GM12878 (cell line): ENCODE measurements around the gene FOXK2. TPM values are rescaled to one million over a fixed set of nuclear protein-coding genes. Genes with fewer than 3 reads are reported as not detected.
A peak's percentile ranks its signal among the peaks of the same experiment; 100 is the strongest.
"Not testable (repeated sequence)": the region's sequence is repeated elsewhere in the genome, so short reads cannot be mapped to it uniquely, and the experiment has no call there.

Experiments used
- ATAC-seq: fragments of 200-7000 bp; cut with Tn5 transposase; 3 replicates; pipeline ENCODE4 v1.9.1; 2020; ENCODE audit warnings: mild to moderate bottlenecking, moderate library complexity
- BruUV-seq: library from RNA; stranded (reverse); fragments of 400-500 nt; replicated peaks from 2 replicates; lab custom pipeline; 2021; lab: Mats Ljungman, UMichigan
- CTCF ChIA-PET: fragments of 300-600 bp; sonication (Branson Sonifier 250); formaldehyde crosslinking; extraction: SDS; loops from one replicate; lab custom pipeline; 2021; ENCODE audit warnings: inconsistent platforms; lab: Yijun Ruan, JAX
- POLR2A ChIA-PET: fragments of 350-600 bp; formaldehyde crosslinking; extraction: SDS; loops from one replicate; lab custom pipeline; 2021; ENCODE audit warnings: inconsistent platforms; lab: Charles Lee
- RAD21 ChIA-PET: fragments of 300-600 bp; sonication (Branson Sonifier 250); formaldehyde crosslinking; loops from one replicate; lab custom pipeline; 2023; ENCODE audit warnings: antibody characterized with exemption; ENCODE audit not compliant: unreplicated experiment; lab: Charles Lee
- SMC1A ChIA-PET: fragments of 300-600 bp; sonication (Branson Sonifier 250); formaldehyde crosslinking; loops from one replicate; lab custom pipeline; 2023; ENCODE audit not compliant: unreplicated experiment, uncharacterized antibody; lab: Charles Lee
- DNase-seq: peaks from one replicate; pipeline ENCODE4 v3.0.0-alpha.2; 2011; ENCODE audit warnings: low read depth, low spot score
- FAIRE-seq: peaks from 3 replicates; lab custom pipeline; 2011; peaks lifted over from hg19 to GRCh38; lab: Jason Lieb, UNC
- H2AFZ ChIP-seq: 2 replicates; pipeline ENCODE4 v1.6.0; 2011; ENCODE audit warnings: low read depth, low read length, control low read depth; ENCODE audit not compliant: control insufficient read depth
- H3K27ac ChIP-seq: 2 replicates; pipeline ENCODE4 v1.5.1; 2011; ENCODE audit warnings: control low read depth; ENCODE audit not compliant: control insufficient read depth, insufficient read depth
- H3K27me3 ChIP-seq, 2 experiments: replicated peaks in 1 of 2; 2 replicates each; pipeline versions ENCODE4 v1.6.0 to v1.6.1; 2011; ENCODE audit warnings: low read length in 1 of 2; ENCODE audit not compliant: control insufficient read depth in 2 of 2, insufficient read depth in 2 of 2
- H3K36me3 ChIP-seq, 2 experiments: 2 replicates each; pipeline ENCODE4 v1.5.1; 2011; ENCODE audit warnings: low read length in 1 of 2; ENCODE audit not compliant: control insufficient read depth in 2 of 2, insufficient read depth in 2 of 2
- H3K4me1 ChIP-seq: 2 replicates; pipeline ENCODE4 v1.6.1; 2011; ENCODE audit warnings: mild to moderate bottlenecking, low read length, moderate library complexity, mixed read lengths; ENCODE audit not compliant: control insufficient read depth, insufficient read depth
- H3K4me2 ChIP-seq: 2 replicates; pipeline ENCODE4 v1.6.0; 2011; ENCODE audit warnings: control low read depth; ENCODE audit not compliant: control insufficient read depth, insufficient read depth
- H3K4me3 ChIP-seq: fragments of 200-600 bp; sonication (generic); 2 replicates; pipeline ENCODE4 v1.5.1; 2016
- H3K79me2 ChIP-seq: 2 replicates; pipeline ENCODE4 v1.6.0; 2011; ENCODE audit warnings: low read length; ENCODE audit not compliant: control insufficient read depth, insufficient read depth
- H3K9ac ChIP-seq: 2 replicates; pipeline ENCODE4 v1.8.0; 2011; ENCODE audit warnings: low read length, control low read depth, mixed read lengths; ENCODE audit not compliant: control insufficient read depth, insufficient read depth
- H3K9me3 ChIP-seq: replicated peaks from 3 replicates; pipeline ENCODE4 v1.5.1; 2011; ENCODE audit warnings: mild to moderate bottlenecking, low read length; ENCODE audit not compliant: control insufficient read depth, insufficient read depth
- H4K20me1 ChIP-seq: 2 replicates; pipeline ENCODE4 v1.6.0; 2011; ENCODE audit not compliant: control insufficient read depth, insufficient read depth
- ATF7 ChIP-seq: fragments of 450-650 bp; IDR thresholded peaks from 2 replicates; pipeline ENCODE4 v1.6.1; 2016; ENCODE audit warnings: low read depth, mild to moderate bottlenecking
- CEBPB ChIP-seq, 2 experiments: fragments of 150-350 bp in 1 of 2; IDR thresholded peaks; 2 replicates each; pipeline ENCODE4 v1.6.1; 2012 to 2014; ENCODE audit warnings: low read depth in 2 of 2, low read length in 2 of 2, borderline replicate concordance in 1 of 2, inconsistent platforms in 1 of 2
- MYB ChIP-seq: fragments of 150-350 bp; IDR thresholded peaks from 2 replicates; pipeline ENCODE4 v1.6.1; 2014; ENCODE audit warnings: mild to moderate bottlenecking, low read depth, low read length, borderline replicate concordance
- MYC ChIP-seq: IDR thresholded peaks from 2 replicates; pipeline ENCODE4 v1.6.1; 2011; ENCODE audit warnings: mild to moderate bottlenecking, low read length, moderate library complexity, inconsistent platforms; ENCODE audit not compliant: insufficient read depth, insufficient replicate concordance, insufficient read length, severe bottlenecking
- ZNF217 ChIP-seq: fragments of 450-650 bp; IDR thresholded peaks from 2 replicates; pipeline ENCODE4 v1.6.1; 2017; ENCODE audit warnings: antibody characterized with exemption, mild to moderate bottlenecking
- ZNF384 ChIP-seq: IDR thresholded peaks from 2 replicates; pipeline ENCODE4 v1.6.1; 2012; ENCODE audit warnings: low read depth, mild to moderate bottlenecking, low read length, improper control_type of control experiment, borderline replicate concordance
- WGBS: methylation state at CpG from one replicate; pipeline ENCODE4 v1.1.6; 2016; ENCODE audit warnings: low lambda C conversion rate; ENCODE audit not compliant: insufficient replicate concordance, insufficient coverage; ENCODE audit errors: missing lambda C conversion rate; 5-methylcytosine and 5-hydroxymethylcytosine counted together
- in situ Hi-C: fragments of 300-500 bp; cut with MboI; formaldehyde crosslinking; loops from 9 replicates; pipeline ENCODE4 v1.14.3; 2018; ENCODE audit warnings: mixed read lengths
- intact Hi-C: fragments of 100-400 bp; cut with micrococcal nuclease; formaldehyde crosslinking; loops from one replicate; pipeline ENCODE4 v1.14.2; 2022; ENCODE audit not compliant: unreplicated experiment
- polyA plus RNA-seq, 11 experiments: library from polyadenylated mRNA; depleted of rRNA in 4 of 11; unstranded in 6 of 11; stranded (reverse) in 5 of 11; fragments of >200 nt; fragmentation: Nextera tagmentation in 4 of 11; fragmentation: Illumina TruSeq in 1 of 11; extraction: Ambion mirVana in 4 of 11; extraction: Trizol in 1 of 11; gene quantifications; 1 replicate in 1 of 11; 2 replicates in 10 of 11; pipeline versions ENCODE4 v1.2.1 to v1.2.3, GENCODE V29; 2011 to 2016; ENCODE audit warnings: inconsistent platforms in 2 of 11, missing spikeins in 2 of 11, low read depth in 1 of 11
- total RNA-seq, 4 experiments: library from RNA; depleted of rRNA in 3 of 4; stranded (reverse); fragments of >200 nt in 3 of 4; fragmentation: Illumina TruSeq in 1 of 4; extraction: Trizol in 1 of 4; gene quantifications; 2 replicates each; pipeline versions ENCODE4 v1.2.1 to v1.2.3, GENCODE V29; 2013 to 2021
- TF ChIP-seq, protein P1 (sequence below): fragments of 150-350 bp; IDR thresholded peaks from 2 replicates; pipeline ENCODE4 v1.6.1; 2014; ENCODE audit warnings: mild to moderate bottlenecking, low read depth, low read length
- TF ChIP-seq, protein P2 (sequence below): fragments of 150-350 bp; IDR thresholded peaks from 2 replicates; pipeline ENCODE4 v1.6.1; 2016; ENCODE audit warnings: low read depth, low read length

The FOXK2 gene
- total and polyA plus RNA-seq, 10 of the 15 experiments (the other 5 are each of a cell fraction or from before 2014, with no cell fraction given) = 2.4 to 56.8 (median 34.4) TPM

DNA sequence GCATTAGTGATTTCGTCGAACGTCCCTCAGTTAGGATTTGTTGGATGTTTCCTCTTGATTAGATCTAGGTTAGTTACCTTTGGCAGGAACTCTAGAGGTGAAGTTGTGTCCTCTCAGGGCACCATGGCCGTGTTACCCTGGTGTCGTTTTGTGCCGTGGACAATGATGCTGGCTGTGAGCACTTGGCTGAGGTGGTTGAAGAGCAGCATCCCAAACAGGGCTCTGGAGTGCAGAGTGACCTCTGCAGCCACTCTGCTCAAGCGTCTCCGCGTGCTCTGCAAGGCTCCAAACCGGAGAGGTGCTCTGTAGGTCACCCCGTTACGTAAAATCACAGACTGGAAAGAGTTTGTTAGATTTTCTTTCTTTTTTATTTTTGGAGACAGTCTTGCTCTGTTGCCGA, 33.0 kb downstream of the FOXK2 start (continued):
- TF ChIP-seq, protein P1, sequence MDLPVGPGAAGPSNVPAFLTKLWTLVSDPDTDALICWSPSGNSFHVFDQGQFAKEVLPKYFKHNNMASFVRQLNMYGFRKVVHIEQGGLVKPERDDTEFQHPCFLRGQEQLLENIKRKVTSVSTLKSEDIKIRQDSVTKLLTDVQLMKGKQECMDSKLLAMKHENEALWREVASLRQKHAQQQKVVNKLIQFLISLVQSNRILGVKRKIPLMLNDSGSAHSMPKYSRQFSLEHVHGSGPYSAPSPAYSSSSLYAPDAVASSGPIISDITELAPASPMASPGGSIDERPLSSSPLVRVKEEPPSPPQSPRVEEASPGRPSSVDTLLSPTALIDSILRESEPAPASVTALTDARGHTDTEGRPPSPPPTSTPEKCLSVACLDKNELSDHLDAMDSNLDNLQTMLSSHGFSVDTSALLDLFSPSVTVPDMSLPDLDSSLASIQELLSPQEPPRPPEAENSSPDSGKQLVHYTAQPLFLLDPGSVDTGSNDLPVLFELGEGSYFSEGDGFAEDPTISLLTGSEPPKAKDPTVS = no peak

DNA sequence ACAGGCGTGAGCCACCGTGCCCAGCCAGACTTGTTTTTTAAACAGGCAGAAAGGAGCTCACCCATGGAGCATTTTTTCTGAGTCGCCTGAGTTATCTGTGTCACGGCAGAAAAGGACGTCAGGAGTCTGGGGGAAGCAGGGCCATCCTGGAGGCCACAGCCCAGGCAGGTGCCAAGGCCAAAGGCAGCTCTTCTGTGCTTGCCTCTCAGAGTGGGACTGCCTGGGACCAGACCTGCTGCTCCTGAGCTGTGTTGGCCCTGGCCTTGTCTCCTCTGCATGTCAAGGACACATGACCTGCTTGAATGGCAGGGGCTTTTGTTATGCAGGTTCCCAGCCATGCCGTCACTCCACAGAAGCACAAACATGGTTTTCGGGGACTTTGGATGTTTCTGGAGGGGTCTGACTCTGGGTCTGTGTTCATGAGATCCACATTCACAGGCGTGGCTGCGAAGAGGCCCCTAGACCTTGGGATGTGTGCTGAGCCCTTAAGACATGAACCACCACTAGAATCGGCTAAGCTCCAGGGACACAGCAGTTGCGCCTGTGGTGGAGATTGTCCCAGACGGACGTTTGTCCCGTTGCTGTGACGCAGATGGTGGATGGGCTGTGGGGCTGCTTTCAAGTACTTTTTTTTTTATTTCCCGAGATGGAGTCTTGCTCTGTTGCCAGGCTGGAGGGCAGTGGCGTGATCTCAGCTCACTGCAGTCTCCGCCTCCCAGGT, 33.8 kb downstream of the FOXK2 start:
- Histone ChIP-seq H3K4me1 (peaks cover 31% of the 10 kb centered on the region), H3K9ac (no peak overlapping the region), H3K36me3 (peaks cover 0 to 7% of the 10 kb centered on the region in 2 experiments; a peak in 3 of 4 replicates), H3K27me3 (no peaks in the 10 kb centered on the region), H3K4me2 (peak overlapping the region; percentile 64; the same call in 1 of the 2 replicates), H3K4me3 (peak overlapping the region; percentile 27; the same call in 1 of the 2 replicates), H3K9me3 (no peaks in the 10 kb centered on the region), H4K20me1 (peaks cover 4% of the 10 kb centered on the region; the same call in 1 of the 2 replicates), H2AFZ (no peak overlapping the region), H3K27ac (peak overlapping the region; percentile 29; the same call in 1 of the 2 replicates), H3K79me2 (peaks cover 61% of the 10 kb centered on the region)
- ChIA-PET CTCF (interaction anchor here (0.6 to 3.0 kb wide), 21 partner anchors 9 to 203 kb away, joined by 3 to 18 read pairs (median 5); no protein-coding TSS in a partner anchor), SMC1A (interaction anchor here (0.8 to 1.7 kb wide), 8 partner anchors 9 to 154 kb away, joined by 3 to 9 read pairs (median 3); no protein-coding TSS in a partner anchor), RAD21 (interaction anchor here (1.0 to 2.5 kb wide), 6 partner anchors 47 to 202 kb away, joined by 3 to 16 read pairs (median 5); no protein-coding TSS in a partner anchor), POLR2A (interaction anchor here (0.5 to 1.4 kb wide), 6 partner anchors 8 to 212 kb away, joined by 3 to 5 read pairs (median 3); partner anchors contain the start of gene FOXK2)
- no peak for ATAC-seq
- no peak for FAIRE-seq
- BruUV-seq = no TSS peak
- intact Hi-C loops (loop anchor here (5.0 kb wide), 1 partner anchor 106 kb away; no protein-coding TSS in a partner anchor), in situ Hi-C loops (loop anchor here (5.0 kb wide), 1 partner anchor 201 kb away; no protein-coding TSS in a partner anchor)
- no peak for TF ChIP-seq MYC
- no peak for TF ChIP-seq MYB
- no peak for TF ChIP-seq CEBPB (IDR thresholded peaks at IDR 0.05; ENCODE audit: borderline replicate concordance in 1 of 2, low read depth in 2 of 2, low read length in 2 of 2)
- TF ChIP-seq ZNF384 = no peak
- TF ChIP-seq, protein P2, sequence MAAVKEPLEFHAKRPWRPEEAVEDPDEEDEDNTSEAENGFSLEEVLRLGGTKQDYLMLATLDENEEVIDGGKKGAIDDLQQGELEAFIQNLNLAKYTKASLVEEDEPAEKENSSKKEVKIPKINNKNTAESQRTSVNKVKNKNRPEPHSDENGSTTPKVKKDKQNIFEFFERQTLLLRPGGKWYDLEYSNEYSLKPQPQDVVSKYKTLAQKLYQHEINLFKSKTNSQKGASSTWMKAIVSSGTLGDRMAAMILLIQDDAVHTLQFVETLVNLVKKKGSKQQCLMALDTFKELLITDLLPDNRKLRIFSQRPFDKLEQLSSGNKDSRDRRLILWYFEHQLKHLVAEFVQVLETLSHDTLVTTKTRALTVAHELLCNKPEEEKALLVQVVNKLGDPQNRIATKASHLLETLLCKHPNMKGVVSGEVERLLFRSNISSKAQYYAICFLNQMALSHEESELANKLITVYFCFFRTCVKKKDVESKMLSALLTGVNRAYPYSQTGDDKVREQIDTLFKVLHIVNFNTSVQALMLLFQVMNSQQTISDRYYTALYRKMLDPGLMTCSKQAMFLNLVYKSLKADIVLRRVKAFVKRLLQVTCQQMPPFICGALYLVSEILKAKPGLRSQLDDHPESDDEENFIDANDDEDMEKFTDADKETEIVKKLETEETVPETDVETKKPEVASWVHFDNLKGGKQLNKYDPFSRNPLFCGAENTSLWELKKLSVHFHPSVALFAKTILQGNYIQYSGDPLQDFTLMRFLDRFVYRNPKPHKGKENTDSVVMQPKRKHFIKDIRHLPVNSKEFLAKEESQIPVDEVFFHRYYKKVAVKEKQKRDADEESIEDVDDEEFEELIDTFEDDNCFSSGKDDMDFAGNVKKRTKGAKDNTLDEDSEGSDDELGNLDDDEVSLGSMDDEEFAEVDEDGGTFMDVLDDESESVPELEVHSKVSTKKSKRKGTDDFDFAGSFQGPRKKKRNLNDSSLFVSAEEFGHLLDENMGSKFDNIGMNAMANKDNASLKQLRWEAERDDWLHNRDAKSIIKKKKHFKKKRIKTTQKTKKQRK = no peak
- no peak for TF ChIP-seq ATF7
- no peak for TF ChIP-seq ZNF217
- DNase-seq = no peak
- 74% methylated on average over 18 of the region's 18 CpGs for WGBS

DNA sequence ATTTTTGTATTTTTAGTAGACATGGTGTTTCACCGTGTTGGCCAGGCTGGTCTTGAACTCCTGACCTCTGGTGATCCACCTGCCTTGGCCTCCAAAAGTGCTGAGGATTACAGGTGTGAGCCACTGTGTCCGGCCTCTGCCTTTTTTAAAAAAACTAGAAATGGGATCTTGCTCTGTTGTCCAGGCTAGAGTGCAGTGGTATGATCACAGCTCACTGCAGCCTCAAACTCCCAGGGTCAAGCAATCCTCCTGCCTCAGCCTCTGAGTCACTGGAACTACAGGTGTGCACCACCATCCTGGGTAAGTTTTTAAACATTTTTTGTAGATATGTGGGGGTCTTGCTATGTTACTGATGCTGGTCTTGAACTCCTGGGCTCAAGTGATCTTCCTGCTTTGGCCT, 38.0 kb downstream of the FOXK2 start:
- peaks cover 0 to 10% of the 10 kb centered on the region in 2 experiments; a peak in 3 of 4 replicates for H3K36me3 ChIP-seq
- 85% methylated on average over 2 of the region's 2 CpGs for WGBS
- H3K27me3 ChIP-seq, H4K20me1 ChIP-seq, intact Hi-C loops, H3K4me2 ChIP-seq, RAD21 ChIA-PET, in situ Hi-C loops, H3K4me3 ChIP-seq, H2AFZ ChIP-seq, DNase-seq, BruUV-seq, FAIRE-seq, H3K27ac ChIP-seq, H3K9me3 ChIP-seq, H3K9ac ChIP-seq, CTCF ChIA-PET, ATAC-seq, POLR2A ChIA-PET: not testable (repeated sequence)
- H3K79me2 ChIP-seq = peaks cover 64% of the 10 kb centered on the region
- peaks cover 22% of the 10 kb centered on the region for H3K4me1 ChIP-seq
- SMC1A ChIA-PET = interaction anchor here (0.6 kb wide), 1 partner anchor 53 kb away, joined by 3 read pairs; no protein-coding TSS in a partner anchor
